ENCODE data around the gene IGSF22. TPM values are rescaled to one million over a fixed set of nuclear protein-coding genes. Genes with fewer than 3 reads are reported as not detected.

IGSF22 gene
- polyA plus RNA-seq, 1 donor from 2014 or later: 0.68 TPM

DNA sequence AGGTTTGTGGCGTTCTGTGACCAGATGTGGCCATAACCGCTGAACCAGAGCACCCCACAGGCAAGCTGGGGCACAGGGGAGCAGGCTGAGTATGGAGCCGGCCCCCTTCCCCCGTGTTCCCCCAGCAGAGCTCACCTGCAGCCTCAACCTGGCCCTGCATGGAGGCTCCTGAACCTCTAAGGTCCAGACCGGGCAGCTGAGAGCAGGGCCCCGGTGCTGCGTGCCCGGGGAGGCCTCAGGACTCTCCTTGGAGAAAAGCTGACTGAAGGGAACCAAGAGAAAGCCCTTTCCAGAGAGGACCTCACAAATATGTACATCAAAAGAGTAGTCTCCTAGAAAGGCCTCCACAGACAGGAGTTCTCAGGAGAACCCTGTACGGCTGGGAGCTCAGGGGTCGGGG is 17.4 kb upstream of the IGSF22 start:
- Histone ChIP-seq H3K4me3 (ENCODE audit: low read length) (no peak overlapping the region), H3K27me3 (ENCODE audit: insufficient read depth, low read depth, low read length) (no peaks in the 10 kb centered on the region), H3K27ac (ENCODE audit: low read length) (no peak overlapping the region), H3K9me3 (ENCODE audit: low read length) (no peaks in the 10 kb centered on the region), H3K4me2 (ENCODE audit: low read length) (no peak overlapping the region), H4K20me1 (ENCODE audit: insufficient read depth) (no peaks in the 10 kb centered on the region), H2AFZ (ENCODE audit: low read depth, low read length) (no peak overlapping the region), H3K79me2 (replicated peaks; ENCODE audit: insufficient read depth, low read length) (no peaks in the 10 kb centered on the region), H3K9ac (ENCODE audit: low read length) (no peak overlapping the region), H3K36me3 (ENCODE audit: insufficient read depth, low read length) (no peaks in the 10 kb centered on the region), H3K9me2 (ENCODE audit: insufficient read depth, low read length) (no peaks in the 10 kb centered on the region), H3F3A (ENCODE audit: insufficient read depth, low read length, poor library complexity, severe bottlenecking) (no peaks in the 10 kb centered on the region)
- no peak for TF ChIP-seq EZH2 (IDR thresholded peaks at IDR 0.05; ENCODE audit: borderline replicate concordance, insufficient read depth, low read length, poor library complexity, severe bottlenecking)
- no peak for TF ChIP-seq POLR2AphosphoS5 (IDR thresholded peaks at IDR 0.05)
- TF ChIP-seq, protein P1, sequence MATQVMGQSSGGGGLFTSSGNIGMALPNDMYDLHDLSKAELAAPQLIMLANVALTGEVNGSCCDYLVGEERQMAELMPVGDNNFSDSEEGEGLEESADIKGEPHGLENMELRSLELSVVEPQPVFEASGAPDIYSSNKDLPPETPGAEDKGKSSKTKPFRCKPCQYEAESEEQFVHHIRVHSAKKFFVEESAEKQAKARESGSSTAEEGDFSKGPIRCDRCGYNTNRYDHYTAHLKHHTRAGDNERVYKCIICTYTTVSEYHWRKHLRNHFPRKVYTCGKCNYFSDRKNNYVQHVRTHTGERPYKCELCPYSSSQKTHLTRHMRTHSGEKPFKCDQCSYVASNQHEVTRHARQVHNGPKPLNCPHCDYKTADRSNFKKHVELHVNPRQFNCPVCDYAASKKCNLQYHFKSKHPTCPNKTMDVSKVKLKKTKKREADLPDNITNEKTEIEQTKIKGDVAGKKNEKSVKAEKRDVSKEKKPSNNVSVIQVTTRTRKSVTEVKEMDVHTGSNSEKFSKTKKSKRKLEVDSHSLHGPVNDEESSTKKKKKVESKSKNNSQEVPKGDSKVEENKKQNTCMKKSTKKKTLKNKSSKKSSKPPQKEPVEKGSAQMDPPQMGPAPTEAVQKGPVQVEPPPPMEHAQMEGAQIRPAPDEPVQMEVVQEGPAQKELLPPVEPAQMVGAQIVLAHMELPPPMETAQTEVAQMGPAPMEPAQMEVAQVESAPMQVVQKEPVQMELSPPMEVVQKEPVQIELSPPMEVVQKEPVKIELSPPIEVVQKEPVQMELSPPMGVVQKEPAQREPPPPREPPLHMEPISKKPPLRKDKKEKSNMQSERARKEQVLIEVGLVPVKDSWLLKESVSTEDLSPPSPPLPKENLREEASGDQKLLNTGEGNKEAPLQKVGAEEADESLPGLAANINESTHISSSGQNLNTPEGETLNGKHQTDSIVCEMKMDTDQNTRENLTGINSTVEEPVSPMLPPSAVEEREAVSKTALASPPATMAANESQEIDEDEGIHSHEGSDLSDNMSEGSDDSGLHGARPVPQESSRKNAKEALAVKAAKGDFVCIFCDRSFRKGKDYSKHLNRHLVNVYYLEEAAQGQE (IDR thresholded peaks at IDR 0.05; ENCODE audit: borderline replicate concordance): no peak

DNA sequence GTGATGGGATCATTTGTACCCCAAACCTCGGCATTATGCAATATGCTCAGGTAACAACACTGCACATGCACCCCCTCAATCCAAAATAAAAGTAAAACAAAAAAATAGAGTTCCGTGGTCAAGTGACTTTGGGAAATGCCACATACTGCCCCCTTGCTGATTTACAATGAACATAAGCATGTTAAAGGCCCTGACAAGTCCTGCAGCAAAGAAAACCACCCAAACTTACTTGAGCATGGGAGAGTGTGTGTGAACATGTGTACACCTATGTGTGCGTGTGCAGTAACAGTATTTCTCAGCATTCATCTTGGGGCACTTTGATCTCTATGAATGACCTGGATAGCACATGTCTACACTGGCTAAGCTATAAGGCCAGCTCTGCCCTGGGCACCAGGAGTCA is 15.8 kb upstream of the IGSF22 start:
- H3K27ac ChIP-seq (ENCODE audit: low read length): no peak overlapping the region
- H3K4me3 ChIP-seq (ENCODE audit: low read length): no peak overlapping the region
- no peaks in the 10 kb centered on the region for H3K27me3 ChIP-seq (ENCODE audit: insufficient read depth, low read depth, low read length)
- H2AFZ ChIP-seq (ENCODE audit: low read depth, low read length): no peak overlapping the region
- H4K20me1 ChIP-seq (ENCODE audit: insufficient read depth): no peaks in the 10 kb centered on the region
- no peaks in the 10 kb centered on the region for H3K36me3 ChIP-seq (ENCODE audit: insufficient read depth, low read length)
- no peak overlapping the region for H3K9ac ChIP-seq (ENCODE audit: low read length)
- no peaks in the 10 kb centered on the region for H3K9me2 ChIP-seq (ENCODE audit: insufficient read depth, low read length)
- no peak overlapping the region for H3K4me2 ChIP-seq (ENCODE audit: low read length)
- no peaks in the 10 kb centered on the region for H3K9me3 ChIP-seq (ENCODE audit: low read length)
- TF ChIP-seq, protein P1 (IDR thresholded peaks at IDR 0.05; ENCODE audit: borderline replicate concordance): no peak
- TF ChIP-seq RAD21 (conservative IDR thresholded peaks at IDR 0.05) (no peak), EZH2 (IDR thresholded peaks at IDR 0.05; ENCODE audit: borderline replicate concordance, insufficient read depth, low read length, poor library complexity, severe bottlenecking) (no peak), SMC3 (conservative IDR thresholded peaks at IDR 0.05; ENCODE audit: poor library complexity) (no peak), TAF1 (IDR thresholded peaks at IDR 0.05; ENCODE audit: low read depth) (no peak), MXI1 (conservative IDR thresholded peaks at IDR 0.05; ENCODE audit: poor library complexity, severe bottlenecking) (no peak), EP300 (conservative IDR thresholded peaks at IDR 0.05; ENCODE audit: poor library complexity, severe bottlenecking) (no peak), POLR2AphosphoS5 (IDR thresholded peaks at IDR 0.05) (no peak)
- TF ChIP-seq, protein P2, sequence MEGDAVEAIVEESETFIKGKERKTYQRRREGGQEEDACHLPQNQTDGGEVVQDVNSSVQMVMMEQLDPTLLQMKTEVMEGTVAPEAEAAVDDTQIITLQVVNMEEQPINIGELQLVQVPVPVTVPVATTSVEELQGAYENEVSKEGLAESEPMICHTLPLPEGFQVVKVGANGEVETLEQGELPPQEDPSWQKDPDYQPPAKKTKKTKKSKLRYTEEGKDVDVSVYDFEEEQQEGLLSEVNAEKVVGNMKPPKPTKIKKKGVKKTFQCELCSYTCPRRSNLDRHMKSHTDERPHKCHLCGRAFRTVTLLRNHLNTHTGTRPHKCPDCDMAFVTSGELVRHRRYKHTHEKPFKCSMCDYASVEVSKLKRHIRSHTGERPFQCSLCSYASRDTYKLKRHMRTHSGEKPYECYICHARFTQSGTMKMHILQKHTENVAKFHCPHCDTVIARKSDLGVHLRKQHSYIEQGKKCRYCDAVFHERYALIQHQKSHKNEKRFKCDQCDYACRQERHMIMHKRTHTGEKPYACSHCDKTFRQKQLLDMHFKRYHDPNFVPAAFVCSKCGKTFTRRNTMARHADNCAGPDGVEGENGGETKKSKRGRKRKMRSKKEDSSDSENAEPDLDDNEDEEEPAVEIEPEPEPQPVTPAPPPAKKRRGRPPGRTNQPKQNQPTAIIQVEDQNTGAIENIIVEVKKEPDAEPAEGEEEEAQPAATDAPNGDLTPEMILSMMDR (IDR thresholded peaks at IDR 0.05; ENCODE audit: poor library complexity, severe bottlenecking): no peak
- H3F3A ChIP-seq (ENCODE audit: insufficient read depth, low read length, poor library complexity, severe bottlenecking): no peaks in the 10 kb centered on the region
- H3K79me2 ChIP-seq (replicated peaks; ENCODE audit: insufficient read depth, low read length): no peaks in the 10 kb centered on the region
